ENCODE measurements around the gene TIGD7. TPM values are rescaled to one million over a fixed set of nuclear protein-coding genes. Genes with fewer than 3 reads are reported as not detected.

TIGD7 gene
- polyA plus RNA-seq, 1 experiment, result 2.0 TPM

Other genes with a start within 250 kb of the TIGD7 start
- 11.3 and 18.1 TPM in 2 replicates for gene IL32, start 239.8 kb downstream of the TIGD7 start, polyA plus RNA-seq (2011; rRNA removed)
- not detected in 2 replicates for gene ZSCAN10, start 206.1 kb downstream of the TIGD7 start, polyA plus RNA-seq (2011; rRNA removed)
- gene ZNF205, start 192.8 kb downstream of the TIGD7 start, polyA plus RNA-seq (2011; rRNA removed), result 4.2 and 9.0 TPM in 2 replicates
- gene ZNF213, start 170.4 kb downstream of the TIGD7 start, polyA plus RNA-seq (2011; rRNA removed), result 0.63 and 0.77 TPM in 2 replicates
- 0.33 and 0.64 TPM in 2 replicates for gene OR1F1, start 117.2 kb downstream of the TIGD7 start, polyA plus RNA-seq (2011; rRNA removed)
- gene ZNF200, start 70.3 kb downstream of the TIGD7 start, polyA plus RNA-seq (2011; rRNA removed), result 4.0 and 4.8 TPM in 2 replicates
- gene MEFV, start 48.8 kb downstream of the TIGD7 start, polyA plus RNA-seq (2011; rRNA removed), result not detected in 2 replicates
- gene ZNF263, start 21.9 kb downstream of the TIGD7 start, polyA plus RNA-seq (2011; rRNA removed), result 12.9 and 14.2 TPM in 2 replicates
- gene ZNF75A, start 67 bp upstream of the TIGD7 start, polyA plus RNA-seq (2011; rRNA removed), result 9.6 and 13.6 TPM in 2 replicates
- 0.17 TPM in 1 of 2 replicates, not detected in the other for gene OR2C1, start 50.5 kb upstream of the TIGD7 start, polyA plus RNA-seq (2011; rRNA removed)
- 13.8 and 14.0 TPM in 2 replicates for gene ZSCAN32, start 95.6 kb upstream of the TIGD7 start, polyA plus RNA-seq (2011; rRNA removed)
- gene ZNF174, start 95.8 kb upstream of the TIGD7 start, polyA plus RNA-seq (2011; rRNA removed), result 10.0 and 10.6 TPM in 2 replicates
- gene ZNF597, start 138.1 kb upstream of the TIGD7 start, polyA plus RNA-seq (2011; rRNA removed), result 0.93 and 1.5 TPM in 2 replicates
- 21.7 and 30.7 TPM in 2 replicates for gene NAA60, start 138.2 kb upstream of the TIGD7 start, polyA plus RNA-seq (2011; rRNA removed)
- gene C16orf90, start 190.1 kb upstream of the TIGD7 start, polyA plus RNA-seq (2011; rRNA removed), result not detected in 2 replicates
- gene CLUAP1, start 195.6 kb upstream of the TIGD7 start, polyA plus RNA-seq (2011; rRNA removed), result 14.7 and 27.0 TPM in 2 replicates